HG03378 (cell line): Measurements from ENCODE around the gene KLRF1.
"Not testable (repeated sequence)": the region's sequence is repeated elsewhere in the genome, so short reads cannot be mapped to it uniquely, and the experiment has no call there.

Experiments
- ATAC-seq: cut with Tn5 transposase; IDR thresholded peaks from one replicate; pipeline ENCODE4 v1.9.1; 2021; ENCODE audit warnings: mild to moderate bottlenecking, moderate library complexity; ENCODE audit not compliant: unreplicated experiment

KLRF1 gene

DNA sequence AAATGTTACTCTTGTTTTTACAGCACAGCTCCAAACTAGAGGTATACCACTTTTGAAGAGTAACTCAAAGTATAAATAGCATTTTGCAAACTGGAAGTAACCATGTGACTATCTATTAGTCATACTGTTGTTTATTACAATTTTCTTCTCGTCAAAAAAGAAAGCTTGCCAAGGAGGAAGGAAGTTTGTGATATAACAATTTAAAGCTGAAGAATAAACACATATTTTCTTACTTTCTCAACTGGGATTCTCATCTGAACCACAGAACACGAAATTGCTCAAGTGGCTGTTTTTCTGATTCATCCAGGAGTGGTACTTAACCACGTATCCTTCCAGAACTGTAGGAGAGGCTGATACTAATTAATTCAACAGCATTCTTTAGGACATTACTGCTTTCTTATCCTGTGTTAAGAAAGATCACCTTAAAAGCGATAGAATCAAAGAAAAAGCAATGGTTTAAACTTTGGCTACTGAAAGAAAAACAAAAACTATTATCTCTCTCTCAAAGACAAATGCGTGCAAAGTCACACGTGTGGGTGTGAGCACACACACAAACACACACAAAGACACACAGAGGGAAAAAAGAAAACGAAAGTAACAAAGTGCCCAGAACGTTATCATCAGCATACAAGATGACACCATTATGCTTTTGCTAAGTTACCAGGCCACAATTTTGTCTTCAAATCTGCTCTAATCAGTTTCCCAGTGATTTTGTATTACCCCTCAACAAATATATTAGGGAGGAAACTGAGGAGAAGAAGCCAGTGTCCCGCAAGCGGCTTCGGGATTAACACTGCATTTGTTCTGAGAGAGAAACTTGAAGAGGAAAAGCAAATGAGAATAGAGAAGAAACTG is 42.3 kb downstream of the KLRF1 start, which contains the start of gene CLEC2B:
Gene CLEC2B (minus strand): TSS at position 48 of the 855 bp plus-strand sequence.
- no peak for ATAC-seq

DNA sequence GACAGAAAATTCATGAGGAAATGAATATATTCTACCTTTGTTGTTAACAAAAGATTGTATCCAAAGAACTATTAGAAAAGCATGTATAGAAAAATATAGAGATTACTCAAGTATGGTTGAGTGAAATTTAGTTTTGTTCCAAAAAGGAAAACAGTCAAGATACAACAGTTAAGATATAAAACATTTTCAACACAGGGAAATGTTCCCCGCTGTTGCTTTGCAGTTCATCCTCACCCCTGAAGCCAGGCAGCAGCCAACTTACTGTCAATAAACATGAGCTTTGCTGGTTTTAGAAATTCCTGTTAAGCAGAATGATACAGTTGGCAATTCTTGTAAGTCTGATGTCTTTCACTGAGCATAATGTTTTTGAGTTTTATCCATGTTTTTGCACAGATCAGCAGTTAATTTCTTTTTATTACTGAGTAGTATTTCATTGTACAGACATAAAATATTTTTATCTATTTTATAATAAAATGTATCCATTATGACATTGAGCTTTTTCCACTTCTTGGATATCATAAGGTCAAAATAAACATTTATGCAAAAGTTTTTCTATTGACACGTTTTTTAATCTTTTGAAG is 43.1 kb downstream of the KLRF1 start:
- no peak for ATAC-seq

DNA sequence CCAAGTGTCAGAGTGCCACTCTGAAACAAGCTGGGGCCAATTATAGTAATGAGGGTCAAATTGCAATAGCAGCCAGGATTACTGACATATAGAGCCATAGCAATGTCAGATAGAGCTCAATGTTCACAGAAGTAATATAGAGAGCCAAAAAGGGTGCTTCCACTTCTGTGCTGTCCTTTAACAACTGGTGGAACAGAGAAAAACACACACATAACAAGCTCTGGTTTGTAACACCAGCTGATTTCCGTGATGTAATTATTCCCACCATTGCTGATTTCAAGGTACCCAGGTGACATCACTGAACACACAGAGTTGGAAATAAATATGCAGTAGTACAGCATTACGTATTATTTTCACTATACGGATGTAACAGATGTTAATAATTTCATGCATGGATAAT is 44.9 kb downstream of the KLRF1 start:
- no peak for ATAC-seq

DNA sequence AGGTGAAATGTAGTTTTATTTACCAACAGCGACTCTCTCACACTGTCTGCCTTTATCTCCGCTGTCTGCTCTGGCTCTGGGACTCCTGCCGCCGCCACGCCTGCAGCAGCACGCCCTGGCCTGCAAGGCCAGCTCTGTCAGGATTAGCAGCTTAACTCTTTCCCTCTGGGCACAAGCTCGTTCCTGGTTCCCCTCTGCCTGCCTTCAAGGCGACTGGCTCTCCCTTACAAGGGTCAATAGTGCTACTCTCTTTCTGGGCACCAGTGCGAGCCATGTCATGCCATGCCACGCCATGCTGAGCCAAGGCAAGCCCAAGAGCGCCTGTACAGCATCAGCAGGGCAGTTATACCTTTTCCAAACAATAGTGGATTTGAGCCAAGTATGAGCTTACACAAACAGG is 45.5 kb downstream of the KLRF1 start:
- ATAC-seq, result no peak

DNA sequence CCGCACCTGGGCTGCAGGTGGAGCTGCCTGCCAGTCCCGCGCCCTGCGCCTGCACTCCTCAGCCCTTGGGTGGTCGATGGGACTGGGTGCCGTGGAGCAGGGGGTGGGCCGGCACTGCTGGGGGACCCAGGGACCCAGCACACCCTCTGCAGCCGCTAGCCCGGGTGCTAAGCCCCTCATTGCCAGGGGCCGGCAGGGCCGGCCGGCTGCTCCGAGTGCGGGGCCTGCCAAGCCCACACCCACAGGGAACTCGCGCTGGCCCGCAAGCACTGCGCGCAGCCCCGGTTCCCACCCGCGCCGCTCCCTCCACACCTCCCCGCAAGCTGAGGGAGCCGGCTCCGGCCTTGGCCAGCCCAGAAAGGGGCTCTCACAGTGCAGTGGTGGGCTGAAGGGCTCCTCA is 48.8 kb downstream of the KLRF1 start:
- not testable (repeated sequence) for ATAC-seq

DNA sequence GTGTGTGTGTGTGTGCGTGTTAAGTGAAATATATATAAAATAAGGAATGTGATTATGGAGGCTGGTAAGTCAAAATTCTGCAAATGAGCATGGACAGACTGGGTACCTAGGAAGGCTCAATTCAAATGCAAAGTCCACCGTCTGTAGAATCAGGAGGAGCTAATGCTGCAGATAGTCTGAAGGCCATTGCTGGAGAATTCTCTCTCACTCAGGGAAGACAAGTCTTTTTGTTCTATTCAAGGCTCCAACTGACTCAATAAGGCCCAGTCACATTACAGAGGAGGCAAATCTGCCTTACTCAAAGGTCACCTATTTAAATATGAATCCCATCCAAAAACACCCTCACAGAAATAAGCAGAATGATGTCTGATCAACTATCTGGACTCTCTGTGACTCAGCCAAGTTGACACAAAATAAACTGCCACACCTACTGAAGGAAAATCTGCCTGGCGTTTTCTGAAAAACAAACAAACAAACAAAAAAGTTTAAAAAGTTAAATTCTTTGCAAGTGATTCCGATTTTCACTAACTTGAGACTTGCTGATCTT is 53.3 kb downstream of the KLRF1 start:
- no peak for ATAC-seq

DNA sequence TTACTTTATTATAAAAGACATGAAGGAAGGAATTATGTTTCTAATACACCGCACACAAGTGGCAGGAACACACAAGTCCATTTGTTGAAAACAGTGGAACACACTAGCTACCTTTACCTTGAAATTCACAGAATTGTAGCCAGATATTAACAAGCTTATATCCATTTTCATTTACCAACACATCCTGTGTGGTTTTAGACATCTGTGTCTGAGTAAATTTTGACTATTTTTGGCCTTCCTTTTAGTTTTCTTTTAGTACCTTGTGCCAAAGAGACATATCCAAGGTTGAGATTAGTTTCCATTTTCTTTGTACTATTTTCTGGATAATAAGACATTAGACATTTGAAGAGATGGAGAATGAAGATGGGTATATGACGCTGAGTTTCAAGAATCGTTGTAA is 54.0 kb downstream of the KLRF1 start, which contains the start of gene KLRF2:
Gene KLRF2 (plus strand): TSS at position 244 of the 400 bp plus-strand sequence. CDS start 107 bp downstream, at position 351.
- ATAC-seq, result no peak

DNA sequence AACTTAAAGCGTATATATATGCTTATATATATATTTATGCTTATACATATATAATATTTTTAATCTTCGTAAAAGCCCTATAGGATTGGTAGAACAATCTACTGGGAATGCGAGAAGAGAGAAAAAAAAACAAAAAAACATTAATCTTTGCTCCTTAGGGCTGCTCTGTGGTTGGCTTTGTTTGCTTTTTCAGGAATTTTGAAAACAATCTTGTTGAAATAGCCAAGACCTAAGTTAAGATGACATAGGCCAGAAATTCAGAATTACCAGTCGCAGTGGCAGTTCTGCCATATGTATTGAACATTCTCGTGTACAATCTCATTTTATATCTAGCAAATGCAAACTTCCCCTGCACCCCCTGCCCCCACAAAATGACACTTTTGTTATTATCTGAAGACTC is 54.7 kb downstream of the KLRF1 start:
- ATAC-seq, result no peak

DNA sequence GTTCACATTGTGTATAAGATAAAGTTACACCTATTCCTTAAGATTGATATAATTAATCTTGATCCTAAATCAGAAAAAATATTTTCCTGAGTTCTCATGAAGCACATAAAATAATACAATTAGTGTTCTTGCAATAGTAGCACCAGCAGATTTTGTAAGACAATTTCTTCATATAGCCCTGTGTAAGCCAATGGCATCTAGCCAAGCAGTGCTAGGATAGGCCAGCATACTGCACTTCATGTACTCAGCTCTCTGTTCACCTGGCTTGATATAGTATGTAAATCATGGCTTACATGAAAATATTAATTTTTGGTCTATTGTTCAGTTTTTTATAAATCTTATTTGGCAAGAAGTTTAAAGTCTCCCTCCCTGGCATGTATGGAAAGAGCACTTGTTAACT is 55.9 kb downstream of the KLRF1 start:
- ATAC-seq, result no peak

DNA sequence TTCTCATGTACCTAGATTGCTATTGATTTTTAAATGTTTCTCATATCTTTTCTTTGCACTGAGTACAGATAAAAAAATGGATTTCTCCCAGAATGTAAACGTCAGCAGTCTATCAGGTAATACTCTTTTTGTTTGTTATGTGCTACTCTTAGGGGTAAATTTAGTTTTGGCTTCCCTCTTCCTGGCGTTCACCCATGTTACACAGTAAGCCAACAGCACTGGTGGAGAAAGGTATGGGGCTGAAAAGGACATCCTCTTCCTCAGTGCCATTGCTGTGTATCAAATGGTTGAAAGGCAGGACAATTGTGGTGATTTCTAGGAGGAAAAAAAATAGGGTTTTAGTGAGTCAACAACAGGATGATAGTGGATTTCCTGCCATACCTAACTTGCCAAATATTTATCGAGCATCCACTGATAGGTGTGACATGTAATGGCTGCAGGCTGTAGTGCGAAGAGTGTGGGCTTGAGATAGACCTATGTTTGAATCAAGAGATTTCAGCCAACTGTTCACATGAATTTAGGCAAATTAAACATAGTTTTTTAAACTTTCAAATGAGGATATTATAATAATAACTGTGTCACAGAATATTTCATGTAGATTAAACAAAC is 61.5 kb downstream of the KLRF1 start:
- no peak for ATAC-seq
